Stimulated activated CD8-positive, alpha-beta memory T cell treated with anti-CD3 and anti-CD28 coated beads, Interleukin-12 subunit alpha, Interleukin-12 subunit beta, amount 100 ng/mL, for 24 hours (primary cell): ENCODE data around the gene SLC20A1.
"Not testable (repeated sequence)": the region's sequence is repeated elsewhere in the genome, so short reads cannot be mapped to it uniquely, and the experiment has no call there.

Source experiments
- DNase-seq: peaks from one replicate; pipeline ENCODE4 v3.0.0-alpha.2; 2020; ENCODE audit errors: extremely low read depth

Gene SLC20A1, protein sequence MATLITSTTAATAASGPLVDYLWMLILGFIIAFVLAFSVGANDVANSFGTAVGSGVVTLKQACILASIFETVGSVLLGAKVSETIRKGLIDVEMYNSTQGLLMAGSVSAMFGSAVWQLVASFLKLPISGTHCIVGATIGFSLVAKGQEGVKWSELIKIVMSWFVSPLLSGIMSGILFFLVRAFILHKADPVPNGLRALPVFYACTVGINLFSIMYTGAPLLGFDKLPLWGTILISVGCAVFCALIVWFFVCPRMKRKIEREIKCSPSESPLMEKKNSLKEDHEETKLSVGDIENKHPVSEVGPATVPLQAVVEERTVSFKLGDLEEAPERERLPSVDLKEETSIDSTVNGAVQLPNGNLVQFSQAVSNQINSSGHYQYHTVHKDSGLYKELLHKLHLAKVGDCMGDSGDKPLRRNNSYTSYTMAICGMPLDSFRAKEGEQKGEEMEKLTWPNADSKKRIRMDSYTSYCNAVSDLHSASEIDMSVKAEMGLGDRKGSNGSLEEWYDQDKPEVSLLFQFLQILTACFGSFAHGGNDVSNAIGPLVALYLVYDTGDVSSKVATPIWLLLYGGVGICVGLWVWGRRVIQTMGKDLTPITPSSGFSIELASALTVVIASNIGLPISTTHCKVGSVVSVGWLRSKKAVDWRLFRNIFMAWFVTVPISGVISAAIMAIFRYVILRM

DNA sequence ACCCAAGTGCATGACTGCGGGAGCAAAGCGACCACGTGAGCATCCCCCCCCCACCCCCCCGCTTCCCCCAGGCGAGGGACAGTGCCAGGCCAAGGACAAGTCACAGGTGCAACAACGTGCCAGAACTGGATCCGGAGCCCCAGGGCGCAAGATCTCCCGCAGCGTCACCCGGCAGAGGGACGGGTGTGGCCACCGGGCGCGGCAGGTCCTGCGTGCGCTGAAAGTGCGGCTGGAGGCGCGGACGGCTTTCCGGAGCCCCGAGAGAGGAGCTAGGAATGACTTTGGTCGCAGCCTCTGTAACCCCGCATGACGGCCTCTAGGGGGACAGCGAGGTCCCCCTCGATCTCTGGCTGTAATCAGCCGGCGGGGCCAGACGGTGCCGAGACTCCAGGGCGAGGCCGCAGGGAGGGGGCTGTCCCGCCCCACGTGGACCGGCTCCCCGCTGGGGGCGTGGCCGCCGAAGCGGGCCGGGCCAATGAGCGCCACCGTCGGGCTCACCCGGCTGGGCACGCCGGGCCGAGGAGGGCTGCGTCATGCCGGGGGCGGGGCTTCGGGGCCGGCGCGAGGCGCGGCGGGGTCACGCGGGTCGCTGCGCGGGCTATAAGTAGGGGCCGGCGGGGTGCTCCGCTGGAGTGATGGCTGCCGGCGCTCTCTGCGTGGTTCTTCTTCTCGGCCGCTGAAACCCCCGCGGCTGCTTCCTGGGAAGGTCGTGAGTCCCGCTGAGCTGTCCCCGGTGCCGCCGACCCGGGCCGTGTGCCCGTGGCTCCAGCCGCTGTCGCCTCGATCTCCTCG is at the start of gene SLC20A1:
Gene SLC20A1, plus strand, starts transcription at position 630 of the 792 bp plus-strand sequence. CDS start 890 bp downstream, outside the sequence.
- peak; percentile 96 for DNase-seq

DNA sequence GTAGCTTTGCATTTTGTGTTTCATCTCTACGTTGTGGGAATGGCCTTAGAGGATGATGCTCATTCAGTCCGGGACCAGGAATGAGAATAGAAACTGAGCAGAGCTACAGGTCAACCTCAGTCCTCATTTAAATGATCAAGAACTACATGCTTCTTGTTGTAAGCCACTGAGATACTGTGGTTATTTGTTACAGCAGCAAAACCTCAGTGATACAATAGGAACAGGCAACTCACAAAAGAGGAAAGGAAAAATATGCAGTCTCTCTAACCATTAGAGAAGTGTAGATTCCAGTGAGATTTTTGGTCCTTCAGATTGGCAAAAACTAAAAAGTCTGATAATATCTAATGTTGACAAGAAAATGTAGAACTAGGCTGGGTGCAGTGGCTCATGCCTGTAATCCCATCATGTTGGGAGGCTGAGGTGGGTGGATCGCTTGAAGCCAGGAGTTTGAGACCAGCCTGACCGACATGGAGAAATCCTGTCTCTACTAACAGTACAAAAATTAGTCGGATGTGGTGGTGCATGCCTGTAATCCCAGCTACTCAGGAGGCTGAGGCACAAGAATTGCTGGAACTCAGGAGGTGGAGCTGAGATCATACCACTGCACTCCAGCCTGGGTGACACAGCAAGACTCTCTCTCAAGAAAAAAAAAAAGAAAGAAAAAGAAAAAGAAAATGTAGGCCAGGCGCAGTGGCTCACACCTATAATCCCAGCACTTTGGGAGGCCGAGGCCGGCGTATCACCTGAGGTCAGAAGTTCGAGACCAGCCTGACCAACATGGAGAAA is 48.0 kb upstream of the SLC20A1 start:
- no peak for DNase-seq

DNA sequence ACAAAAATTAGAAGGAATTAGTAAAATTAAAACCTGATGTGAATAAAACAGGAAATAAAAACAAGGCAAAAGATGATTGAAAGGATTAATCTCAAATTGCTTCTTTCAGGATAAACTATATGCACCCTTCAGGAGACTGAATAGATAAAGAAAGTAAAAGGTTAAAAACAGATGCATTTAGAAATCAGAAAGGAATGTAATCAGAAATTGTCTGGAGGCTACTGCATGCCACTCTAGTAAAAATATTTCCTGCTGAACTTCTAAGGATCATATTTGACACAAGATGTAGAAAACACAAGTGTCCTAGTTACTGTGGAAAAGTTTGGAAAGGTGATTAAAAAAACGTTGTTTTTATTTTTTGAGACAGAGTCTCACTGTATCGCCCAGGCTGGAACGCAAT is 45.1 kb upstream of the SLC20A1 start:
- no peak for DNase-seq

DNA sequence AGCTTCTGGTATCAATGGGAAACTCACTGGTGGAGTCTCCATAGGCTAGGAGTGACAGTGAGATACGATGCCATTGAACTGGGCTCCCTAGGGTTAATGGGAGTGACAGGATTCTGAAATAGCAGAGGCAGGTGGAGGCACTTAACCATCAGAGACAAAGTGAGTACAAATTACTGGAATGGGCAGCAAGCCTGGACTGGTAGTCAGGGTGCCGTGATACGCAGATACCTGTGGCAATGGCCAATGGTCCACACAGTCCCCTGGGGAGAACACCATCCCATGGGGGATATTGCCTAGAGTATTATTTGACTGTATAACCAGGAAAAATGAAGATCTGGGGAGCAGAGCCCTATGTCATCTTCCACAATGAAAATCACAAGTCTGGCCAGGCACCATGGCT is 44.0 kb upstream of the SLC20A1 start:
- DNase-seq: no peak

DNA sequence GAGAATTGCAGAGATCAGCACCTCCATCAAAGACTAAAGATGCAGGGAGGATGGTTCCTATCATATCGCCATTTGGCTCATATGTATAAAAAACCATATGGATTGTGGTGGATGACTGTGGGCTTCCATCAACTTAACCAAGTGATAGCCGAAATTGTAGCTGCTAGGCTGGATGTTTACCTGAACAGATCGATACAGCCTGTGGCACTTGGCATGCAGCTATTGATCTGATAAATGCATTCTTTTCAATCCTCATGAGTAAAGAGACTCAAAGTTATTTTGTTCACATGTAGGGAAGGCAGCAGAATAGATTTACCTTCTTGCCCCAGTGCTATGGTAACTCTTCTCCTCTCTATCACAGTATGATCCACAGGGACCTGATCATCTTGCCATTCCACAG is 42.8 kb upstream of the SLC20A1 start:
- DNase-seq: no peak

DNA sequence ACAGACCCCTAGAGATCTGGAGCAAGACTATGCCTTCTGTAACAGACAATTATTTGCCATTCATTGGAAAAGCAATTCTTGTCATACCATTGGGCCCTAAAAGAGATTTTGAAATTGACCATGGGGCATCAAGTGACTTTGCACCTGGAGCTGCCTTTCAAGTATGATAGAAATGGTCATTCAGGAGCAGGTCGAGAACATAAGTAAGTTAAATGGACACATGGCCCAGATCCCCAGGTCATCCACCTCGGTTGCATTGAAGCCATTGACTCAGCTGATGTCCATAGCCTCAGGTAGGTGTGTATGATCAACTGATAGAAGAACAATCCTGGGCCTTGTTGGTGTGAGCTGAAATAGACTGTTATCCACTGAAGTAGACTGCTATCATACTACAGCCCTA is 42.0 kb upstream of the SLC20A1 start:
- DNase-seq: no peak

DNA sequence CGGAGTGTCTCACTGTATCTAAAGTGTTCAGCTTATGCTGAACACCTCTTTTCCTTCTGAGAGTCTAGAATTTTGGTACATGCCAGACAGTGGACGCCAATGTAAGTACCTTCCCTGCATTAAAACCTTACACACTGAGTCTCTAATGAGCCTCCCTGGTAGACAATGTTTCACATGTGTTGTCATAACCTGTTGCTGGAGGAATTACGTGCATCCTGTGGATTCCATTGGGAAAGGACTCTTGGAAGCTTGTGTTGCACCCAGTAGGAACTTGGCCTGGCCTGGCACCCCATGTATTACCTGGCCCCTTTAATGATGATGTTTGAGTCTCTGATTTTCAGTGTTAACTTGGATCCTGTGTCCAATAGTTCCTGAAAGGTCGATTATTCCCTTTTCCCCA is 40.8 kb upstream of the SLC20A1 start:
- DNase-seq: no peak

DNA sequence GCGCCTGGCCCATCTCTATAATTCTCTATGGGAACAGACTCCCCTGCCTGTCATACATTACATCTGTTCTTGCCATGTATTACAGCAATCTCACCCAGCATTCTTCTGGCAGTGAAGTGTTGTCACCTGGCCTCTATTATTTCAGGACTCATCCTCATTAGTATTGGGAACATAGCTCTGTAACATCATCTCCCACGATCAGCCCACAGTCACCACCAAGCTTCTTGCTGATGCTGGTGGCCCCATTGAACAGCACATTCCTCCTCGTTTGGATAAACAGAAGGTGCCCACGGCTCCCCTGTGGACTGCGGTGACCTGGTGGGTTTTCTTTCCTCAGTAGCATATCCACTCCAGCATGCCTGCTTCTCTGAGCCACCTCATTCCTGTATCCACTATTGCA is 39.8 kb upstream of the SLC20A1 start:
- no peak for DNase-seq

DNA sequence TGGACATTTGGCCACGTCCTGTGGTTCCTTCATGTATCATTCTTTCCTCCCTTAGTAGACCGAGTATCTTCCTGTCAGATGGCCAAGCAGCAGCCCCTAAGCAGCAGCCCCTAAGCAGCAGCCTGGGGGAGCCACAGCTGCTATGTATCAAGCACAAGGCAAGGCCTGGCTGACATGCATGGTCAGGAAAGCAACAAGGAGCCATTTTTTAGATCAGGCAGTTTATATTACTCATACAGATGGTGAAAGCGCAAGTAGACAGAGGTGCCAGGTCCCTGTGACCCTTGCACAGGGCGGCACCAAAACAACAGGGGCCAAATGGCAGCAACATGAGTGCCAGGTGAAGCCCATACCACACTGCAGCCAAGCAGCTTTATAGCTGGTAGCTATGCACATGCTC is 39.2 kb upstream of the SLC20A1 start:
- DNase-seq: no peak

DNA sequence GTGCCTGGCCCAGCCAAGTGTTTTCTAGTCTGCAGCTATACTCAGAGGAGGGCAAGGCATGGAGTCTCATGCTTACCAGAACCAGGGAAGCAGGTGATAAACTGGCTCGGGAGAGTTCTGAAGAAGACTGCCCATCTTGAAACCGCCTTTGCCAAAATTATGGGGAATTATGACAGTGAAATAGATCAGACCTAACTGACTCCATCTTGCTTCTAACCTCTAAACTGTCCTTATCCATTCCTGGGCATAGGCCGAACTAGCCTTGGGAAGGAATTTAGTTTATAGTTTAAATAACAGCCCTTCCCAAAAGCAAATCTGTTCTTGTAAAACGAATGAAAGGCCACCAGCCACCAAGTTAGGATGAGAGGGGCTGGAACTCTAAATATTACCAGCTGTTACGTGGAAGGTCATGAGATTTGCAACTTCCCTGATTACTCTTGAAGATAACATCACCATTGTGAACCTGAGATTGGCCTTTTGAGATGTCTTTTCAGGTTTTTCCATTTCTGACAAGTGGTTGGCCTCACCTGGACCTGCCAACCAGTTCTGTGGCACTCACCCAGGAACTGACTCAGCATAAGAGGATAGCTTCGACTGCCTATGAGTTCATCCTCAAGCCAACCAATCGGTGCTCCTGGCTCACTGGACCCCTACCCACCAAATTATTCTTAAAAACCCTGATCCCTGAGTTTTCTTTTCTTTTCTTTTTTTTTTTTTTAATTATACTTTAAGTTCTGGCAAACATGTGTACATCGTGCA is 37.9 kb upstream of the SLC20A1 start:
- no peak for DNase-seq

DNA sequence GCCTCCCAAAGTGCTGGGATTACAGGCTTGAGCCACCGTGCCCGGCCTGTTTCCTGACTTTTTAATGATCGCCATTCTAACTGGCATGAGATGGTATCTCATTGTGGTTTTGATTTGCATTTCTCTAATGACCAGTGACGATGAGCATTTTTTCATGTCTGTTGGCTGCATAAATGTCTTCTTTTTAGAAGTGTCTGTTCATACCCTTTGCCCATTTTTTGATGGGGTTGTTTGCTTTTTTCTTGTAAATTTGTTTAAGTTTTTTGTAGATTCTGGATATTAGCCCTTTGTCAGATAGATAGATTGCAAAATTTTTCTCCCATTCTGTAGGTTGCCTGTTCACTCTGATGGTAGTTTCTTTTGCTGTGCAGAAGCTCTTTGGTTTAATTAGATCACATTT is 36.4 kb upstream of the SLC20A1 start:
- DNase-seq: not testable (repeated sequence)

DNA sequence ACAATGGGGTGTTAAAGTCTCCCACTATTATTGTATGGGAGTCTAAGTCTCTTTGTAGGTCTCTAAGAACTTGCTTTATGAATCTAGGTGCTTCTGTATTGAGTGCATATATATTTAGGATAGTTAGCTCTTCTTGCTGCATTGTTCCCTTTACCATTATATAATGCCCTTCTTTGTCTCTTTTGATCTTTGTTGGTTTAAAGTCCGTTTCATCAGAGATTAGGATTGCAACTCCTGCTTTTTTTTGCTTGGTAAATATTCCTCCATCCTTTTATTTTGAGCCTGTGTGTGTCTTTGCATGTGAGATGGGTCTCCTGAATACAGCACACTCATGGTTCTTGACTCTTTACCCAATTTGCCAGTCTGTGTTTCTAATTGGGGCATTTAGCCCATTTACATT is 33.5 kb upstream of the SLC20A1 start:
- not testable (repeated sequence) for DNase-seq

DNA sequence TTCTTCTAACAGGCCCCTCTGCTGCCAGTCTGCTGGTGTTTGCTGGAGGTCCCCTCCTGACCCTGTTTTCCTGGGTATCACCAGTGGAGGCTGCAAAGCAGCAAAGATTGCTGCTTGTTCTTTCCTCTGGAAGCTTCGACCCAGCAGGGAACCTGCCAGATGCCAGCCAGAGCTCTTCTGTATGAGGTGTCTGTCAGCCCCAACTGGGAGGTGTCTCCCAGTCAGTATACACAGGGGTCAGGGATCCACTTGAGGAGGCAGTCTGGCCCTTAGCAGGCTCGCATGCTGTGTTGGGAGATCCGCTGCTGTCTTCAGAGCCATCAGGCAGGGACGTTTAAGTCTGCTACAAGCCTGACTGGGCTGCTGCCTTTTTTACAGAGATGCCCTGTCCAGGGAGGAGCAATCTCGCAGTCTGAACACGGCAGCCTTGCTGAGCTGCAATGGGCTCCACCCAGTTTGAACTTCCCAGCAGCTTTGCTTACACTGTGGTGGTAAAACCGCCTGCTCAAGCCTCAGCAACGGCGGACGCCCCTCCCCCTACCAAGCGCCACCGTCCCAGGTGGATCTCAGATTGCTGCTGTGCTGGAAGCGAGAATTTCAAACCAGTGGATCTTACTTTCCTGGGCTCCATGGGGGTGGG is 31.4 kb upstream of the SLC20A1 start:
- no peak for DNase-seq

DNA sequence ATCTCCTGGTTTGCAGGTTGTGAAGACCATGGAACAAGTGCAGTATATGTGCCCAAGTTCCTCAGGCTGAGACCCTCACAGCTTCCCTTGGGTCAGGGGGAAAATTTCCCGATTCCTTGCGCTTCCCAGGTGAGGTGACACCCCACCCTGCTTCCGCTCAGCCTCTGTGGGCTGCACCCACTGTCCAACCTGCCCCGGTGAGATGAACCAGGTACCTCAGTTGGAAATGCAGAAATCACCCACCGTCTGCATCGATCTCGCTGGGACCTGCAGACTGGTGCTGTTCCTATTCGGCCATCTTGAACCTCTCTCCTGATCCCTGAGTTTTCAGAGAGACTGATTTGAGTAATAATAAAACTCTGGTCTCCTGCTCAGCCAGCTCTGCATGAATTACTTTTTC is 30.7 kb upstream of the SLC20A1 start:
- no peak for DNase-seq

DNA sequence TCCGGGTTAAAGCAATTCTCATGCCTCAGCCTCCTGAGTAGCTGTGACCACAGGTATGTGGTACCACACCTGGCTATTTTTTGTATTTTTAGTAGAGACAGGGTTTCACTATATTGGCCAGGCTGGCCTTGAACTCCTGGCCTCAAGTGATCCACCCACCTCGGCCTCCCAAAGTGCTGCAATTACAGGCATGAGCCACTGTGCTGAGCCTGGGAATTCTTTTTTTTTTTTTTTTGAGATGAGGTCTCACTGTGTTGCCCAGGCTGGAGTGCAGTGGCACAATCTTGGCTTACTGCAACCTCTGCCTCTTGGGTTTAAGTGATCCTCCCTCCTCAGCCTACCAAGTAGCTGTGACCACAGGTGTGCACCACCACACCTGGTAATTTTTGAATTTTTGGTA is 29.9 kb upstream of the SLC20A1 start:
- not testable (repeated sequence) for DNase-seq

DNA sequence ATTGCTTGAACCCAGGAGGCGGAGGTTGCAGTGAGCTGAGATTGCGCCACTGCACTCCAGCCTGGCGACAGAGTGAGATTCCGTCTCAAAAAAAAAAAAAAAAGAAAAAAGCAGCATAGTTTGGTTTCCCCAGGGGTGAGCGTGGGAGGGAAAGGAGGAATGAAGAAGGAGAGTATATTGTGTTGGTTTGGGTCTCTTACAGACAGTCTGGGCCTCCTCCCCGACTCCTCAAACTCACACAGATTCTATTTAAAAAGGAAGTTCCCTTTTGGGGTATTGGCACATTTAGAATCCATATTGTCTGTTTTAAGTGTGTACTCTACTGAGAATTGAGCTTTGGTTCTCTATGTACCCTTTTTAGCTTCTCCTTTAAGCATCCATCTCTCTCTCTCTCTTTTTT is 27.4 kb upstream of the SLC20A1 start:
- DNase-seq: no peak

DNA sequence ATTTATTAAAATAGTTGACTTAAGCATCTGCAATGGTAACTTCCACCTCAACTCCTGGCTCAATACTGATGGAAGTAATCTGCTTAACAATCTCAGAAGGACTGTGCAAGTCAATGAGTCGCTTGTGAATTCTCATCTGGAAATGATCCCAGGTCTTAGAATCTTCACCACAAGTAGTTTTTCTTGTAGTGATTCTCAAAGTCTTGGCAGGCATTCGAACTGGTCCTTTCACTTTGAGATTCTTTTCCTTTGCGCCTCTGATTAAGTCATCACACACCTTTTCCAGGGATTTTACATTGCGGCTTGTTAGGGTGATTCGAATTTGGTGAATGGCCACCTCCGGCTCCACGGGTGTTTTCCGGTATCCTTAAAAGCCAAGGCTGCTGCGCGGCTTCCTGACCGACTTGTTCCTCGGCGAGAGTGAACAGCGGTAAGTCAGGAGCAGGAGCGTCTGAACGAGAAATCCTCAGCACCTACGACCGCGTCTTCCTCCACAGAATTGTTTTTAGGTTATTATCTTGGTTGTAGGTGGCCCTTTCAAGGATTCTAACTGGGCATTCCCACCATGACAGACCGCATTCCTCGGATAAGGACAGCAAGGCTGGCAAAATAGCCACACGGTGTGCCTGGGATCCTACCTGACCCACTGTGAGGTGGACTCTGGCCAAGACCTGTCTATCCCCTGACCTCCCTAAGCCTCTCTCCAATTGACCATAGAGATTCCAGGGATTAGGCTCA is 23.8 kb upstream of the SLC20A1 start:
- no peak for DNase-seq

DNA sequence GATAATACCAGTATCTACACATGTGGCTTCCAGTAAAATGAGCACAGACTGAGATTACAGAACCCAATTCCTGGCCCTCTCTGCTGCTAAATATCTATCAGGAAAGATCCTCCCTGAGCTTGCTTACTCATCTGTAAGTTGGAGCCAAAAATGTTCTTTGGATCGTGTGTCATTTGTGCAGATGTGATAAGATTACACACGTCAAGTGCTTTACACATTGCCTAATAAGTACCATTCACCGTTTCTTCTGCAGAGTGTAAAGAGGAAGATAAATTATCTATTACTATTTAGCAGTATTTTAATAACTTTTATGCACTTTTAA is 23.2 kb upstream of the SLC20A1 start:
- DNase-seq: no peak

DNA sequence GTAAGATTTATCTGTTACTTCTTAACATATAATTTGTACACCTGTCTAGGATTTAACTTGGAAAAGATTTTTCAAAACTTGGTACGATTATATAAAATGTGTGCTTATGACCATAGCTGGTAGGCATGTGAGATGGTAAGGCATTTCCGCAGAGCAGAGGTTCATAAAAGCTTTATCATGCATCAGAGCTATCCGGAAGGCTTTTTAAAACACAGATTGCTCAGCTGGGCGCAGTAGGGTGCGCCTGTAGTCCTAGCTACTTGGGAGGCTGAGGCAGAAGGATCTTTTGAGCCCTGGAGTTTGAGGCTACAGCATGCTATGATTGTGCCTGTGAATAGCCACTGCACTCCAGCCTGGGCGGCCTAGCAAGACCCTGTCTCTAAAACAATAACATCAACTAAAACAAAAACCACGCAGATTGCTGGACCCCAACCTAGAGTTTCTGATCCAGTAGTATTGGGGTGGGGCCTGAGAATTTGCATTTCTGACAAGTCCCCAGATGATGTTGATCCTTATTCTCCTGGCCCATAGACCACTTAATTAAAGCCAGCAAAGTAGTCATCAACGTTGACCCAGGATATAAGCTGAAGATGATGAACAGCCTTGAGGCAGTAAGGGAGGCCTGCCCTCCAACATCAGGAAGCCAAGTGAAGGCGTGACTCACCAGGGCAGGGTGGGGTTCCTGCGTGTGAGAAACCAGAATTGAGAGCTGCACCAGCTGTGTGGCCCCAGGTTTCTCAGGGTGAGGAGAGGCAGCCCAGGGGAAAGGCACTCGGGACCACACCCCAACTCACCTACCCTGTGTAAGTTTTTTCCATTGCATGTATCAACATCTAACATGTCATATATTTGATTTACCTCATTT is 21.6 kb upstream of the SLC20A1 start:
- peak; percentile 41 for DNase-seq
